Adrenal gland (tissue), 12 donors: ENCODE results near the gene MROH2A. TPM values are rescaled to one million over a fixed set of nuclear protein-coding genes. Genes with fewer than 3 reads are reported as not detected.

Source experiments
- DNase-seq, 7 donors: peaks; one replicate each; pipeline ENCODE4 v3.0.0-alpha.2; 2019 to 2020
- H3K27ac ChIP-seq, 5 donors: fragments of 200-600 bp; sonication (generic) in 4 of 5; 1 replicate in 3 of 5; 2 replicates in 2 of 5; pipeline versions ENCODE4 v1.5.1 to v1.8.0; 2016 to 2020; ENCODE audit warnings: mild to moderate bottlenecking in 1 of 5
- H3K27me3 ChIP-seq: fragments of 200-600 bp; 2 replicates; pipeline ENCODE4 v1.8.0; 2021
- H3K36me3 ChIP-seq, 2 donors: fragments of 200-600 bp; replicated peaks in 1 of 2; 1 replicate in 1 of 2; 2 replicates in 1 of 2; pipeline versions ENCODE4 v1.5.1 to v1.8.0; 2018 to 2022
- H3K4me1 ChIP-seq, 2 donors: fragments of 200-600 bp; replicated peaks in 1 of 2; 1 replicate in 1 of 2; 2 replicates in 1 of 2; pipeline versions ENCODE4 v1.5.1 to v1.8.0; 2018 to 2021
- H3K4me3 ChIP-seq, 4 donors: fragments of 200-600 bp; sonication (generic) in 3 of 4; one replicate each; pipeline ENCODE4 v1.5.1; 2016 to 2018
- H3K9me3 ChIP-seq, 3 donors: fragments of 200-600 bp; sonication (generic) in 1 of 3; replicated peaks in 1 of 3; 1 replicate in 2 of 3; 2 replicates in 1 of 3; pipeline versions ENCODE4 v1.5.1 to v1.8.0; 2016 to 2021
- CTCF ChIP-seq, 6 experiments: fragments of 450-650 bp in 4 of 6; fragments of 200-600 bp in 2 of 6; sonication (generic) in 1 of 6; IDR thresholded peaks; 1 replicate in 5 of 6; 2 replicates in 1 of 6; pipeline versions ENCODE4 v1.5.1 to v1.8.0; 2016 to 2021; ENCODE audit warnings: antibody characterized with exemption in 6 of 6, mild to moderate bottlenecking in 2 of 6, moderate library complexity in 1 of 6
- POLR2A ChIP-seq, 2 donors: fragments of 450-650 bp; IDR thresholded peaks; one replicate each; pipeline ENCODE4 v1.6.1; 2017; ENCODE audit warnings: antibody characterized with exemption in 2 of 2, mild to moderate bottlenecking in 2 of 2, moderate library complexity in 1 of 2
- WGBS, 4 donors: extraction: QIAGEN DNeasy Blood & Tissue Kit in 2 of 4; methylation state at CpG; one replicate each; pipeline versions ENCODE4 v1.1.5 to v1.1.7; 2013 to 2017; 5-methylcytosine and 5-hydroxymethylcytosine counted together
- intact Hi-C, 2 donors: fragments of 100-400 bp; cut with DNase I; formaldehyde crosslinking; loops; one replicate each; pipeline versions ENCODE4 v1.14.1 to v1.15.0; 2022 to 2023
- polyA plus RNA-seq, 3 donors: library from polyadenylated mRNA; stranded (reverse); fragments of 200-250 nt in 2 of 3; fragments of 350-450 nt in 1 of 3; fragmentation: Illumina TruSeq in 1 of 3; extraction: RNeasy Lipid Tissue Mini Kit (QIAGEN cat#74804) in 1 of 3; gene quantifications; one replicate each; pipeline ENCODE4 v1.2.3, GENCODE V29; 2013 to 2014
- total RNA-seq, 9 donors: library from RNA; depleted of rRNA in 4 of 9; stranded (reverse); fragments of >200 nt in 4 of 9; fragments of 120-200 nt in 1 of 9; fragmentation: NEBNext Ultra II Directional in 1 of 9; extraction: Animal tissue kit (Norgen Biotek cat#: 25700) in 1 of 9; gene quantifications; one replicate each; pipeline versions ENCODE4 v1.1.0 to v1.2.4, GENCODE V29; 2013 to 2023
- donor health status: healthy with polysubstance abuse.
- donor health status: Bipolar disorder and iron deficiency.
- donor health status: DM: yes; HTN: yes; CAD: no.
- donor health status: DM: no; HTN: no; CAD: no.
- donor health status: DM: no; HTN: no; CAD: no.
- donor health status: DM: yes; HTN: yes; CAD: no.

The MROH2A gene
- total and polyA plus RNA-seq, 12 donors = 0.13 TPM; not detected in 11

- Histone ChIP-seq H3K27ac (no peak overlapping the region), H3K36me3 (no peaks in the 10 kb centered on the region), H3K4me1 (no peaks in the 10 kb centered on the region), H3K4me3 (no peak overlapping the region), H3K27me3 (no peaks in the 10 kb centered on the region), H3K9me3 (no peaks in the 10 kb centered on the region)
- no peak for DNase-seq
- WGBS, 4 donors = 68 to 77% (median 72%) methylated on average over 7 of the region's 7 CpGs
- TF ChIP-seq POLR2A (IDR thresholded peaks at IDR 0.05) (no peak), CTCF (IDR thresholded peaks at IDR 0.05) (no peak)
- intact Hi-C loops = no loop called here
Observed at GRCh38 chr2:233756429-233757081, 21.6 kb upstream of the MROH2A start.

GRCh38 chr2:233758141-233758540 is 20.0 kb upstream of the MROH2A start:
- no peak for DNase-seq
- TF ChIP-seq POLR2A (IDR thresholded peaks at IDR 0.05) = no peak
- no peak for TF ChIP-seq CTCF (IDR thresholded peaks at IDR 0.05)
- H3K27ac ChIP-seq = no peak overlapping the region
- H3K4me1 ChIP-seq = no peaks in the 10 kb centered on the region
- no peaks in the 10 kb centered on the region for H3K9me3 ChIP-seq
- intact Hi-C loops = no loop called here
- no peaks in the 10 kb centered on the region for H3K27me3 ChIP-seq
- H3K4me3 ChIP-seq = no peak overlapping the region
- H3K36me3 ChIP-seq = no peaks in the 10 kb centered on the region

GRCh38 chr2:233758849-233759248 is 19.3 kb upstream of the MROH2A start:
- no peak for TF ChIP-seq POLR2A (IDR thresholded peaks at IDR 0.05)
- no peak for TF ChIP-seq CTCF (IDR thresholded peaks at IDR 0.05)
- intact Hi-C loops = no loop called here
- H3K9me3 ChIP-seq = no peaks in the 10 kb centered on the region
- H3K36me3 ChIP-seq = no peaks in the 10 kb centered on the region
- H3K4me1 ChIP-seq = no peaks in the 10 kb centered on the region
- DNase-seq = no peak
- H3K27me3 ChIP-seq = no peaks in the 10 kb centered on the region
- WGBS, 4 donors = 83 to 88% (median 87%) methylated on average over 2 of the region's 2 CpGs
- no peak overlapping the region for H3K27ac ChIP-seq
- no peak overlapping the region for H3K4me3 ChIP-seq

GRCh38 chr2:233760043-233760442 is 18.1 kb upstream of the MROH2A start, which contains the start of gene UGT1A1:
UGT1A1 (plus strand) TSS chr2:233760270; CDS start chr2:233760288, 18 bp downstream.
- Histone ChIP-seq H3K36me3 (no peaks in the 10 kb centered on the region), H3K4me1 (no peaks in the 10 kb centered on the region), H3K27me3 (peaks cover 5% of the 10 kb centered on the region), H3K4me3 (no peak within 1 kb of the TSS), H3K9me3 (no peaks in the 10 kb centered on the region), H3K27ac (no peak within 1 kb of the TSS)
- intact Hi-C loops = no loop called here
- 88 to 96% (median 92%) methylated on average over 5 to 6 of the region's 6 CpGs for WGBS, 4 donors
- no peak for TF ChIP-seq CTCF (IDR thresholded peaks at IDR 0.05)
- TF ChIP-seq POLR2A (IDR thresholded peaks at IDR 0.05) = no peak
- no peak for DNase-seq
